Hematopoietic multipotent progenitor cell treated with erythropoietin and hydrocortisone succinate and interleukin-3 and kit ligand, for 15 days (in vitro differentiated cells): ENCODE data around the gene PDE2A.

ENCODE experiments used
- DNase-seq: peaks from one replicate; pipeline ENCODE4 v3.0.0-alpha.2; 2015; ENCODE audit warnings: low spot score

The PDE2A gene

GRCh38 chr11:72635309-72635915 lies 38.8 kb downstream of the PDE2A start:
- no peak for DNase-seq

GRCh38 chr11:72634472-72635095 lies 39.6 kb downstream of the PDE2A start:
- no peak for DNase-seq

- no peak for DNase-seq
These were observed 40.2 kb downstream of the PDE2A start for GRCh38 chr11:72634016-72634415.

- no peak for DNase-seq
These were observed 41.2 kb downstream of the PDE2A start for GRCh38 chr11:72633068-72633467.

GRCh38 chr11:72631806-72632731 lies 42.2 kb downstream of the PDE2A start:
- no peak for DNase-seq

GRCh38 chr11:72630104-72630852 lies 43.9 kb downstream of the PDE2A start:
- no peak for DNase-seq

GRCh38 chr11:72629266-72629665 lies 45.0 kb downstream of the PDE2A start:
- no peak for DNase-seq

- DNase-seq: no peak
These were observed 46.5 kb downstream of the PDE2A start for GRCh38 chr11:72627594-72628281.

GRCh38 chr11:72626414-72626936 lies 47.7 kb downstream of the PDE2A start:
- no peak for DNase-seq

GRCh38 chr11:72625691-72626413 lies 48.4 kb downstream of the PDE2A start:
- DNase-seq: no peak

GRCh38 chr11:72624496-72625201 lies 49.6 kb downstream of the PDE2A start:
- DNase-seq: no peak

GRCh38 chr11:72623052-72623451 lies 51.2 kb downstream of the PDE2A start:
- DNase-seq: no peak

- no peak for DNase-seq
These were observed 53.1 kb downstream of the PDE2A start for GRCh38 chr11:72621008-72621610.

- DNase-seq: no peak
These were observed 55.4 kb downstream of the PDE2A start for GRCh38 chr11:72618803-72619202.

- no peak for DNase-seq
These were observed 57.0 kb downstream of the PDE2A start for GRCh38 chr11:72617080-72617762.

GRCh38 chr11:72616655-72617054 lies 57.6 kb downstream of the PDE2A start:
- no peak for DNase-seq

- DNase-seq: no peak
These were observed 58.9 kb downstream of the PDE2A start for GRCh38 chr11:72615329-72615728.

- no peak for DNase-seq
These were observed 59.8 kb downstream of the PDE2A start for GRCh38 chr11:72614381-72614780.

GRCh38 chr11:72613977-72614376 lies 60.2 kb downstream of the PDE2A start:
- no peak for DNase-seq
